Activated CD4-positive, CD25-positive, alpha-beta regulatory T cell treated with anti-CD3 and anti-CD28 coated beads, Interleukin-2, amount 50 U/mL, for 72 hours (primary cell): ENCODE data around the gene CORIN.
"Not testable (repeated sequence)": the region's sequence is repeated elsewhere in the genome, so short reads cannot be mapped to it uniquely, and the experiment has no call there.

Source experiments
- DNase-seq: peaks from one replicate; pipeline ENCODE4 v3.0.0; 2021

The CORIN gene

DNA sequence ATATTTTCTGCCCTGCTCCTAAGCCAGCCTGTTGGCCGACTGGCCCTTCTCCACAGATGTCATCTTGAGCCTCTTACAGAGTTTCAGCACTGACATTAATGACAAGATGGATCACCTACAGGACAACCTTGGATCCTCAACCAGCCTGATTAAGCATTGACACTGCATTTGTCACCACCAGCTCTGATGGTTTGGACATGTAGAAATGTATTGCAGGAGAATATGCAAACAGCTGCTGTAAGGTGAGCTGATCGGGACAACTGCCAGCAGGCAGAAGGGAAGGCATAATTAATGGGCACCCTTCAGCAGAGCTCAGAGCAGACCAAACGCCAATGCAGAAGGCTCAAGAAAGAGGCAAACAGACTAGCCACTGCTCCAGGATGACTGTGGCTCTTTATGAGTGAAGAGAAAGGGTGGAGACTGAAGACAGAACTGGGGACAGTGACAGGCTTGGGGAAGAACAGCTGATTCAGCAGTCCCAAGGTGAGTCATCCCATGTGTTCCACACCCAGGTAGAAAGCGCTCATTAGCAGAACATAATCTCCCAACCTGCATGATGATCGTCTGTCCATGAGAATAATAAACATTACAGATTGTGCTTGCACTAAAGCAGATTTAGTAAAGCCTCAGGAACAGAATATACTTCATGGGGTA lies 6.7 kb downstream of the CORIN start:
- no peak for DNase-seq

DNA sequence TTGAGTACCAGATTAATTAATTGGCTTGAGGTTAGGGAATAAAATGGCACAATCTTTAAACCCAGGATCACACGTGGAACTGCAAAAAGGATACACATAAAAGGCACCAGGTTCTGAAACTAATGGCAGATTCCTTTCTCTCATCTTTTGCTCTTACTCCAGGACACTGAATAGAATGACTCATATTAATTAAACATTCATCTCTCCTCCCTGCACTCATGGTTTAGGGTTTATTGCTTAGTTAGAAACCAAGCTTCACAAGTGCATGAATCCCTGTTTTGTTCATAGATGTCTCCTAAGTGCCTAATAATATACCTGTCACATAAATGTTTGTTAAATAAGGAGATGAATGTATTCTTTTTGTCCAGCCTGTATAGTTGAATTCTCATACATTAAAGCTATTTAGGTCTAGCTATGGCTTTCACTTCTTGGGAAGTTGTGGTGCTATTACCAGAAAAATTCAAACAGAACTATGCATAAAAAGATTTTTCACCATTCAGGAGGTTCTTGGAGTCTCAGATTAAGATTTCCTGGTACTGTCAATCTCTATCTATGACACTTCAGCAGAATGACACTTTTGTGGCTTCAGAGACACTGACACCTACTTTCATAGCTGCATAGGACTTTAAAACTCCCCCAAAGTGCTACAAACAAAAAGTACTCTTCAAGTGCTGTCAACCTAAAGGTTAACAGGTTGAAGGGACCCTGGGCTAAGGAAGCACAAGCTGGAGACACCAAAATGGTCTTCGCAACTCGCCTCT lies 7.4 kb downstream of the CORIN start:
- DNase-seq: no peak

DNA sequence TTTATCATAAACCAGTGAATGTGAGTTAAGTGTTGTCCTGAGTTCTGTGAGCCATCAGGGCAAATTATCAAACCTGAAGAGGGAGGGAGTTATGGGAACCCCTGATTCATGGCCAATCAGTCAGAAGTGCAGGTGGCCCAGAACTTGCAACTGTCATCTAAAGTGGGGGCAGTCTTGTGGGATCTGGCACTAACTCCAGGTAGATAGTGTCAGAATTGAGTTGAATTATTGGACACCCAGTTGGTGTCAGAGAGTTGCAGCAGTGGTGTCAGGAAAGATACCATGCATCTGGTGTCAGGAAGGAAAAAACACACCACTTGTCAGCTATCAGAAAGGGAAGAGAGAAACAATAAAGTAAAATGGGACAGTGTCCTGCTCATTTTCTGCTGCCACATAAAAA lies 8.4 kb downstream of the CORIN start:
- DNase-seq: no peak

DNA sequence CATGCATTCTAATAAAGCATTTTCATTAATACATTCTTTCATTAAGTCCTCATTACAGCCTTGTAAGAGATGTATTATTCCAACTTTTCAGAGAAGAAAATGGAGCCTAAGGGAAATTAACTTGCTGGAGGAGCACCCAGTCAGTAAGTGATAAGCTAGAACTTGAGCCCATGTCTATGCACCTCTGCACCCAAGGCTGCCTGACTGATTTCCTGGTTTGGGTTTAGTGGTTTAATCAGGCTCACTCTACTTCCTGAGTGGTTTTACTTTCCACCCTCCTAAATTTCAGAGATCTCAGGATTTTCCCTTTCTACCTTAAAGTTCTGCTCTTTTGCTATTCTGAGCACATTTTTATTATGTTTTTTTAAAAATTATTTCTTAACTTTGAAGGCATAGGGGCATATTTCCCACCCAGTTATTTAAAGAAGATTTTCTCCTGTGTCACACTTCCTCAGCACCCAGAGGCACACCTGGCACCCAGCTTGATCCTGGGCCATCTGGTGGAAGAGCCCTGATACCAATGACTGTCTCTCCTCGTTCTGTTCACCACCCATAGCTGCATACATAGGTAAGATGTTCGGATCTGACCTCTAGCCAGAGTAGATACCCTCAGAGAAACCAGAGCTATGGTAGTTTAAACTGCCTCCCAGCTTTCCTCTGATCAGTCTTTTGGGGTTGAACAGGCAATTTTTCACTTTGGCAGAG lies 10.4 kb downstream of the CORIN start:
- no peak for DNase-seq

DNA sequence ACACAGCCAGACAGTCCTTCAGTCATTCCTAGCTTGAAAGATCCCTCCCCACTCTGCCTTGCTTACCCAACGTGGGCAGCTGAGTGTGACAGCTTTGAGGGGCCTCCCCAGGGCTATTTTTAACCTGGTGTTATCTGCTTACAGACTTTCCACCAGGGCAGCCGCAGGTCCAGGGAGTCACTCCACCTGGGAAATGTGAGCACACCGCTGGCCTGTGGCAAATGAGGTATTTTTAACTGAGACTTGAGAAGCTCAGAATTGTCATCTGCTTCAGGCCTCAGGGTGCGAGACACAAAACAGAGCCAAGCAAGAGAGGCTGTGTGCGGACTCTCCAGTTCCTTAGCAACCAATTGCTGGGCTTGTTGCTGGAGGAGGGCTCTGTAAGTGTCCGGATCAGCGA lies 13.0 kb downstream of the CORIN start:
- DNase-seq: no peak

DNA sequence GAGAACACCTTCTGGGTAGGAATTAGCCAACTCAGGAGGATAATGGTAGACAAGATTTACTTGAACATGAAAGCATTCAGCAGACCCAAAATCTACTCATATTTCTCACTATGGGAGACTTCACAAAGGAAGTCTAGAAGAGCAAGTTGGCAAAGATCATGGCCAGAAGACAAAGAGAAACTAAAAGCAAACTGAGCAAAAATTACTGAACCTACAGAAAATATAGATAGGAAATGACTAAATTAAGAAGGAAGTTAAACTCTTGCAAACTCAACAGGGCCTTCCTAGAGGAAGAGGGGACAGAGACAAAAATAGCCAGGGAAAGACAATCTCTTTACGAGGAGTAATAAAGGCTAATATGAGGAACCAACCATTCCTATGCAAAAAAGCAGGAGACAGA lies 18.7 kb downstream of the CORIN start:
- no peak for DNase-seq

DNA sequence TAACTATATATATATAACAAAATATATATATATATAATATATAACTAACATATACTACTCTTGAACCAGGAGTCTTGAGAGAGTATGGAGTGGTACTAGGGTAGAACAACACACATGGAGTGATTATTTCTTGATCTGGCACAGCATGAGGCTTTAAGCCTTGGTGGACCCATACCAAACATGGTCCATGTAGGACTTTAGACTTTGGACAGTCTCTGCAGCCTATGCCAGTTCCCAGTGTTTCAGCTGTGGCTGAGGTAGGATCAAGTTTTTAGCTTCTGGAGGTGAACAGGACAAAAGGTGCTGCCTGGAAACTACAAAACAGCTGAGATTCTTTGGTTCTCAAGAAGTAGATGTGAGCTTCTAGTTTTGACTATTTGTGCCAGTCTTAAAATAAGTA lies 20.6 kb downstream of the CORIN start:
- DNase-seq: no peak

DNA sequence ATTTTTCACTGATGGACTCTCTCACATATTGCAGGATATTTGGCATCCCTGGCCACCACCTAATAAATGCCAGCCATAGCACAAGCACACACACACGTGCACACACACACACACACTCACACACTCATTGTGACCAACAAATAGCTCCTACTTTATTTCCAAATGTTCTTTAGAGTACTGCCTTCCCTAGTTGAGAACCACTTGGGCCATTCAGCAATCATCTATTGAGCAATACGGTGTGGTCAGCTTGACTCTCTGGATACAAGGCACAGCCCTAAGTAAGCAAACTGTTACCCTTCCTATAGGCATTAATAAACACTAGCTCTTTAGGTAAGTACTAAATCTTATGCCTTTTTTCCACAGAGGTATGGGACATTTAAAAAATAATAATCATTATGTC lies 21.1 kb downstream of the CORIN start:
- no peak for DNase-seq

DNA sequence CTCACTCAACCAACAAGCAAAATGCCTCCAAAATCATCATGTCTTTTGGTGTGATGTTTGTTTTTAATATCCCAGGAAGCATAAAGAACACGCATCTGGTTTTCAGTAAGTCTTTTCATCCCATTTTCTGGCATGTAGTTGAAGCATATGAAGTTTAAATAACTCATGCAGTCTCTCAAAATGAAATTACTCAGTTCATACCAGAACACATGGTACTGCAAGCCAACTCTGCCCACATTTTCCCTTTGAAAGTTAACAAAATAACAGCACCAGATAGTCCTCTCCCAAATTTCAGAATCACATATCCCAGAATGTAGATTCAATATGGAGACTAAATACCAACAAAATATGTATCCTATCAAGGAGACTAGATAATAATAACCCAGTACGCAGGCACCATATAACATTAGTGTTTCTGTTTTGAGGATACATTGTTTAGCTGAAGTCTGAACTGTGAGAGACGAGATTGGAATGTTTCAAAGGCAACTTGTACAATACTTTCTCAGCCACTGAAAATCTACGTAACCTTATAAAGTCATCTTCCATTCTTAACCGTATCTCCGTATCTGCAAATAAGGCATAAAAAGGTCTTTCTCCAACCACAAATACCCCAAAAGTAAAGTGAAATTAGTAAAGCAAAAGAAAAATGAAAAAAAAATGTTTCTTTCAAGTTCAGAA lies 23.1 kb downstream of the CORIN start:
- DNase-seq: no peak

DNA sequence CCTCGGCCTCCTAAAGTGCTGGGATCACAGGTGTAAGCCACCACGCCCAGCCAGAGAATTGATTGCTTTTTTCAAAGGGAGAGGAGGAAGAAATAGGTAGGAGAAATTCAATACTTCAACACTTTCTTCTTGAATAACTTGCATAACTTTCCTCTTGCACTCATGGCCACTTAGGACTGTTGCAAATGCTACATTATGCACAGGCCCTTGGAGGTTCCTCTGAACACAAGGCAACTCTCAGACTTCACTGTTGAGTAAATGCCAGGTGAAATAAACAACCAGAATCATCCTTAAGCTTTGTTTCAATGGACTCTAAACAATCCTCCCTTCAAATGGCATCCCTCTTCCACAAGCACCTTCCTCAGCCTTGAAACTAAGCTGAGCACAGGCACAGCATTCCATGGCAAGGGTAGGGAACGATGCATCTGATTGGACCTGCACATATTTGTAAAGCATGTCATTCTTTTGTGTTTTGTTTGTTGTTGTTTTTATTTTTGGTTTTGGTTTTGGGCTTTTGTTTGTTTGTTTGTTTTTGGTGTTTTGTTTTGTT lies 28.1 kb downstream of the CORIN start:
- DNase-seq: no peak

DNA sequence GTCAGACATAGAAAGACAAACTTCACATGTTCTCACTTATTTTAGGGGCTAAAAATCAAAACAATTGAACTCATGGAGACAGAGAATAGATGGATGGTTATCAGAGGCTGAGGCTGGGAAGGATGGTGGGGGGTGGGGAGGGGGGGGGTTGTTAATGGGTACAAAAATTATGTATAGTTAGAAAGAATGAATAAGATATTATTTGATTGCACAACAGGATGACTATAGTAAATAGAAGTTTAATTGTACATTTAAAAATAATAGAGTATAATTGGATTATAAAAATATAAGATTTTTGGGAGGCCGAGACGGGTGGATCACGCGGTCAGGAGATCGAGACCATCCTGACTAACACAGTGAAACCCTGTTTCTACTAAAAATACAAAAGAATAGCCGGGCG lies 33.3 kb downstream of the CORIN start:
- DNase-seq: no peak

DNA sequence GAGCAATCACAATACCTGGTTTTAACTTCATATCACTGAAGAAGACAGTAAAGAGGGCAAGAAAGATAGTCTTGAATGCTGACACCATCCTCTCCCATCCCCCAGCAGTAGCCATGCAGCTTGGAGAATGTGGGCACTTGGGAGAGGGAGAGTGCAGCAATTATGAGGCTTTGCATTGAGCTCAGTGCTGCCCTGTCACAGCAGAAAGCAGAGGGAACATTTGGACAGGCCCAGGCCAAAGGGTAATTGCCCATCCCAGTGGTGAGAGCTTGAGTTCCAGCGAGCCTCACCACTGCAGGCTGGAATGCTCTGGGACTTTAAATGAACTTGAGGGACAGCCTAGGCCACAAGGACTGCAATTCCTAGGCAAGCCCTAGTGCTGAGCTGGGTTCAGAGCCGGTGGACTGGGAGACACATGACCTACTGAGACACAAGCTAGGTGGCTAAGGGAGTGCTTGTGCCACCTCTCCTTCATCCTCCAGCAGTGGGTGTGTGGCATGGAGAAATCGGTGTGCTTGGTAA lies 36.3 kb downstream of the CORIN start:
- DNase-seq: no peak

DNA sequence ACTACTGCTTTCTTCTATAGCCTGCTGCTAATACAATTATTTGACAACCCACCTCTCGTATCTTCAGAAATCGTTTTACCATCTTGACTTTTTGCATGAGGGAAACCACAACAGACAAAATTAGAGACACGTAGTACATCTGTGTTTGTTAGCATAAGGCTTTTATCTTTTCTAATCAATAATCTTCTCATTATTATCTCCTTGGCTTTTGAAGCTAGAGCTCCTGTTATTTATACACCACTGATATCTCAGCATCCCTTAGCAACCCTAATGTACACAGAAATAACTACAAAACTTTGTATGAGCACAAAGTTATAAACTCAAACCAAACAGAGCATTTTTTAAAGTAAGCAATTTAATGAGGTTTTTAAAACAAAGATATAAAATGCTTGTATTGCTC lies 39.7 kb downstream of the CORIN start:
- no peak for DNase-seq

DNA sequence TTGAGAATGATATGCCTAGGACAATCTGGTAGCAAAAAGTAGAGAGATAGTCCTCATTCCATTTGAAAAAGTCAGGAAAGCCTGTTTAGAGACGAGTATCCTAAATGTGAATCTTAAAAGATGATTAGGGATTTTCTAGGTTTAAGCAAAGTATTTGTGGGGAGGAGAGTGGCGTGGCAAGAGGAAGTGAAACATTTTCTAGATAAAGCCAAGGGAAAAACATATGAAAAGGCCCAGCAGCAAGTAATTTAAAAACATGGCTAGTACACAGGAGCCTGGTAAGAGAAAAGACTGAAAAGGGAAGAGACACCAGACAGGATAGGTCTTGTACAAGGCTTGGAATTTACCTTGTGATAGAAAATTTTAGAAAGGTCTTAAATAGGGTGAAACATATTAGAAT lies 45.9 kb downstream of the CORIN start:
- DNase-seq: no peak

DNA sequence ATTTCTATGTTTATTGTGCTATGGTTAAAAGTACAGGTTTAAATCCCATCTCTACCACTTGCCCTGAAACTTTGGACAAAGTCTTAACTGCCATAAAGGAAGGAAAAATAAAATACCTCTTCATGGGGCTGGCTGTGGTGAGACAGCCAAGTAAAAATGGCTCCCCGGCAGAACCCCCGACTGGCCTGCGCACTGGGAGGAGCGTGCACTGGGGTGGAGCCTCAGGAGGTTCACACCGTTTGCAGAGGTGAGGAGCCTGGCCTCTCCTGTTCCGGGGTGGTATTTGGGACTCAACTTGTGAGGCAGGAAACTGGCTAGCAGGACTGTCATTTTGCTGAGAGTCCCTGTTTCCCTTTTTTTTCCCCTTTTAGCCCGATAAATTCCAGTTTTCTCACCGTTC lies 47.8 kb downstream of the CORIN start:
- no peak for DNase-seq

DNA sequence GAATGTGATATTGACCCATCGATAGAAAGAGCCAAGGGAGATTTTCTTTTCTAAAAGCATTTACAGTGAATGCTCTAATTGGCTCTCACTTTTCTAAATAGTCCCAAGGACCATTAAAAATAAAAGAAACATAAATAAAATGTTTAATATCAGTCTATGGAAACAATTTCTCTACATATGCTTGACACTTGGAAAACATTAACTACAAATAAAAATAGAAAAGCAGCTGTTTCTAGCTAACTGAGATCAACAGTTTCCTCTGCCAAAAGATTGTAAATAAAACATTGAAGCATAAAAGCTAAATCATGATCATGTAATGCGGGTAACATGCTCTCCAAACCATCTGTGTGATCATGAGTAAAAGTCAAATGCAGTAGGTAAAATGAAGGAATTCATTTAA lies 49.7 kb downstream of the CORIN start:
- no peak for DNase-seq

DNA sequence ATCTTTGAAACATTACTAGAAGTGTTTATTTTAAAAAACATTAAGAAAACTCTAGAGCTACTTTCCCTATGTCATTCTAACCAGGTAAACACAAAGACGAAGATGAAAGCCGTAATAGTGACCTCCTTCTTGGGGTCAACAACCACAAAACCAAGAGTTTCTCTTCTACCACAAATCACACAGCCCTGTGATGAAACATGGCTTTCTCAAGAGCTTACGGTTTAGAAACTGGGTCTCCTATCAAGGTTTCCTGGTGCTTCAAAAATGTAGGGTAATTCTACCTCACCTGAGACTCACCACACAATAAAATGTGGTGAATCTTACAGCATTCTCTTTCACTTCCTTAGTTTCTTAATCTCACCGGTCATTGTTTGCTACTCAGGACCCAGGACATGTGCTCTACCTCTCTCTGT lies 50.9 kb downstream of the CORIN start:
- DNase-seq: no peak

DNA sequence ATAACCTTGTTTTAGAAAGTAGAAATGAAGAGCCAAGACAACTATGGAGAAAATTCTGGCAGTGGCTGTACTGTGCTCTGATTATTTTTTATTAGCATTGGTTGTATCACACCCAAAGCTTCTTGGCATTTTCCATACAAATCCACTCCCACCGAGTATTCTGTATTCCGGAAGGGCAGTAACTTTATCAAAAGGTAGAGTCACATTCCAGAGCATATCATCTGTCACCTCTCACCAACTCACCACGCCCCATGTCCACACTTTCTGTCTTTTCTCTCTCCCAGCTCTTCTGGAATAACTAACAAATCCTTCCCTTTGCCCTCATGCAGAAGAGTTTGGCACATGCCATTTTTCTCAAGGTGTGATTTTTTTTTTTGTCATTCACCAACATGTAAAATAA lies 52.7 kb downstream of the CORIN start:
- no peak for DNase-seq

DNA sequence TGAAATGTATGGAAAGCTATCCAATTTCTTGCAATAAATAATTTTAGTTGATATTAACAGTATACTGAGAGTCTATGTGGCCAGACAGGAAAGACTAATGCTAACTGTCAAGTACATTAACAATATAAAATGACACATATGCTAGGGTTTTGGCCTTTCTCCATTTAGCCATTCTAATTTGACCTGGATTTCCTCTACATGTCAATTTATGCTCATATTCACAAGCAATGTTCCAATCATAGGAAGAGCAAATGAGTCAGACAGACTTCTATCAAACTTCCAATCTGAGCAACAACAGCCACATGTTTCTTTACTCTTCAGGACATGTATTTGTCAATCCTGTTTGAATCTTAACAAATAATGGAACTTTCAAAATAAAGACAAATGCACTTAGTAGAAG lies 53.6 kb downstream of the CORIN start:
- no peak for DNase-seq

DNA sequence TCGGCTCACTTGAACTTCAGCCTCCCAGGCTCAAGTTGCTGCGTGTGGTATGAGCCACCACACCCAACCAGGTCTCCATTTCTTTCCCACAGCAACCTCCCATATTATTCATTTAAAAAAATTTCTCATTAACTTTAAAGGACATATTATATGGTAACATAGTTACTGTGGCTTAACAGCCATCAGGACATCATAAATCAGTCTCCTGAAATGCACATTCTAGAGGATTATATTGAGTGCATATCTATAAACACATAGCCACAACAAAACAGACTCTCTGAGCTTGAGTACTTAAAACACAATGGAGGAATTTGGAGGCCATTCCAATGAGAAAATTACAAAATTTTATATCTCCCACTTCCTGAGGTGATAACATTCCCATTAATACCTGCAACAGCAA lies 61.5 kb downstream of the CORIN start:
- no peak for DNase-seq

DNA sequence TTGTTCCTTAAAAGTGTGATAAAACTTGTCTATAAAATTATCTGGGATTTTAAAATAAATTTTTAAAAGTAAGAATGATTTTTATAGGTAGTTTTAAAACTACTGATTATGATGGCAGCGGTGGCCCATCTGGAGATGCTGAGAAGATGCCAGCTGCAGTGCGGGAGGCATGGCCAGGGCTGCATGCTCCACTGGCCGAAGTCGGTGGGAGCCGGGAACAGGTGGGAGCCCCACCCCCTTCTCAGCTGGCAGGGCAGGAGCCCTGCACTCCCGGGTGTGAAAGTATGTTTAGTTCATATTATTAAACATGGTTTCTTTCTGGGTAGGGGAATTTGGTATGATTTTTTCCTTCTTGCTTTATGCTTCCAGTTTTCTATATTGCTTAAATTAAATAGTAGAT lies 63.8 kb downstream of the CORIN start:
- DNase-seq: no peak

DNA sequence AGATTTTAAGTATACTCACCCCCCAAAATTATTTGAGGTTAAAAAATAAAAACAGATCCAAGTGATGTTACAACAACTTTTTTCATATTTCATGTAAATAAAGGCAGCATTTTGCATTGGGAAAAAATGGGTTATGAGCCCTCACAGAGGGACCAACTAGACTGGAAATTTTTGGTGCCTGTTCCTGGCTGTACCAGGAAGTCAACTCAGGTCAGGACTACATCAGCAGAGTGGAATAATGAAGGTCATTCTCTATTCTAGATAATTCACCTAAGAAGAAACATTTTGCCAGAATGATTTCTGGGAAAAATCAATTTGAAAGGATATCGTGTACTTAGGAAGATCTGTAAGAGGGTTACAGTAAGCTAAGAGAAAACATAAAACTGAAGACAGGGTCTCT lies 66.8 kb downstream of the CORIN start:
- no peak for DNase-seq

DNA sequence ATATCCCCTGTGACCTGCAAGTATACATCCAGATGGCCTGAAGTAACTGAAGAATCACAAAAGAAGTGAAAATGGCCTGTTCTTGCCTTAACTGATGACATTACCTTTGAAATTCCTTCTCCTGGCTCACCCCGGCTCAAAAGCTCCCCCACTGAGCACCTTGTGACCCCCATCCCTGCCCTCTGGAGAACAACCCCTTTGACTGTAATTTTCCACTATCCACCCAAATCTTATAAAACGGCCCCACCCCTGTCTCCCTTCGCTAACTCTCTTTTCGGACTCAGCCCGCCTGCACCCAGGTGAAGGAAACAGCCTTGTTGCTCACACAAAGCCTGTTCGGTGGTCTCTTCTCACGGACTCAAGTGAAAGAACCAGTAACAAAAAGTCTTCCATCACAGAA lies 69.9 kb downstream of the CORIN start:
- DNase-seq: not testable (repeated sequence)
